H9 (cell line): ENCODE data around the gene FOXI1. TPM values are rescaled to one million over a fixed set of nuclear protein-coding genes. Genes with fewer than 3 reads are reported as not detected.

ENCODE experiments used
- DNase-seq: peaks from one replicate; pipeline ENCODE4 v3.0.0-alpha.2; 2017
- H2AFZ ChIP-seq: one replicate; pipeline ENCODE4 v1.6.1; 2013; ENCODE audit warnings: mild to moderate bottlenecking, low read length, control low read depth, moderate library complexity
- H2AK5ac ChIP-seq: 2 replicates; pipeline ENCODE4 v1.6.1; 2013; ENCODE audit warnings: low read length, control low read depth, mixed read lengths; ENCODE audit not compliant: insufficient read length
- H2BK120ac ChIP-seq: one replicate; pipeline ENCODE4 v1.6.1; 2013; ENCODE audit warnings: low read depth, mild to moderate bottlenecking, low read length, control low read depth, inconsistent platforms; ENCODE audit not compliant: poor library complexity, severe bottlenecking
- H2BK12ac ChIP-seq: 2 replicates; pipeline ENCODE4 v1.6.1; 2013; ENCODE audit warnings: low read length, control low read depth, mixed read lengths, low read depth; ENCODE audit not compliant: insufficient read length
- H2BK15ac ChIP-seq: 2 replicates; pipeline ENCODE4 v1.6.1; 2013; ENCODE audit warnings: low read depth, low read length, control low read depth
- H2BK20ac ChIP-seq: one replicate; pipeline ENCODE4 v1.6.1; 2013; ENCODE audit warnings: low read depth, mild to moderate bottlenecking, low read length, control low read depth, inconsistent platforms; ENCODE audit not compliant: poor library complexity, severe bottlenecking
- H2BK5ac ChIP-seq: 2 replicates; pipeline ENCODE4 v1.6.1; 2013; ENCODE audit warnings: low read length, control low read depth, mixed read lengths; ENCODE audit not compliant: insufficient read length
- H3K14ac ChIP-seq: 2 replicates; pipeline ENCODE4 v1.6.1; 2013; ENCODE audit warnings: low read length, control low read depth; ENCODE audit not compliant: insufficient read depth
- H3K18ac ChIP-seq: 2 replicates; pipeline ENCODE4 v1.6.1; 2013; ENCODE audit warnings: low read depth, mild to moderate bottlenecking, mixed read lengths, low read length, control low read depth; ENCODE audit not compliant: insufficient read length
- H3K23ac ChIP-seq: 2 replicates; pipeline ENCODE4 v1.6.1; 2013; ENCODE audit warnings: low read length, control low read depth, mixed read lengths, low read depth; ENCODE audit not compliant: insufficient read length
- H3K23me2 ChIP-seq: 2 replicates; pipeline ENCODE4 v1.6.1; 2013; ENCODE audit warnings: low read depth, mild to moderate bottlenecking, mixed read lengths, low read length, control low read depth; ENCODE audit not compliant: insufficient read length, poor library complexity, severe bottlenecking
- H3K27ac ChIP-seq: 2 replicates; pipeline ENCODE4 v1.5.1; 2013; ENCODE audit warnings: low read length, control low read depth, mixed read lengths, low read depth; ENCODE audit not compliant: insufficient read length
- H3K27me3 ChIP-seq: 2 replicates; pipeline ENCODE4 v1.6.1; 2013; ENCODE audit warnings: low read length, control low read depth, inconsistent platforms; ENCODE audit not compliant: insufficient read depth
- H3K4ac ChIP-seq: 2 replicates; pipeline ENCODE4 v1.6.1; 2013; ENCODE audit warnings: low read depth, mild to moderate bottlenecking, control low read depth, inconsistent platforms, low read length, moderate library complexity
- H3K4me1 ChIP-seq: 2 replicates; pipeline ENCODE4 v1.6.1; 2013; ENCODE audit warnings: low read length, control low read depth, inconsistent platforms; ENCODE audit not compliant: insufficient read depth
- H3K4me2 ChIP-seq: 2 replicates; pipeline ENCODE4 v1.6.1; 2013; ENCODE audit warnings: low read length, control low read depth, mixed read lengths; ENCODE audit not compliant: insufficient read length, insufficient read depth
- H3K56ac ChIP-seq: 2 replicates; pipeline ENCODE4 v1.6.1; 2013; ENCODE audit warnings: low read depth, mild to moderate bottlenecking, mixed read lengths, low read length, control low read depth; ENCODE audit not compliant: insufficient read length
- H3K79me1 ChIP-seq: 2 replicates; pipeline ENCODE4 v1.6.1; 2013; ENCODE audit warnings: low read depth, mild to moderate bottlenecking, moderate library complexity, low read length, control low read depth, inconsistent platforms; ENCODE audit not compliant: insufficient read depth, poor library complexity, severe bottlenecking
- H3K79me2 ChIP-seq: 2 replicates; pipeline ENCODE4 v1.6.1; 2013; ENCODE audit warnings: low read length, control low read depth, inconsistent platforms; ENCODE audit not compliant: insufficient read depth
- H3K9ac ChIP-seq: 2 replicates; pipeline ENCODE4 v1.6.1; 2013; ENCODE audit warnings: low read length, control low read depth, mixed read lengths; ENCODE audit not compliant: insufficient read length; ENCODE audit errors: extremely low read depth
- H3K9me3 ChIP-seq: one replicate; pipeline ENCODE4 v1.6.1; 2013; ENCODE audit warnings: low read depth, low read length, inconsistent platforms; ENCODE audit not compliant: control insufficient read depth
- H3T11ph ChIP-seq: one replicate; pipeline ENCODE4 v1.6.1; 2013; ENCODE audit warnings: mild to moderate bottlenecking, low read length, control low read depth, inconsistent platforms
- H4K20me1 ChIP-seq: one replicate; pipeline ENCODE4 v1.6.1; 2013; ENCODE audit not compliant: control insufficient read depth, insufficient read length, insufficient read depth
- H4K5ac ChIP-seq: 2 replicates; pipeline ENCODE4 v1.6.1; 2013; ENCODE audit warnings: low read depth, mild to moderate bottlenecking, mixed read lengths, low read length, control low read depth; ENCODE audit not compliant: insufficient read length
- H4K8ac ChIP-seq: replicated peaks from 2 replicates; pipeline ENCODE4 v1.6.1; 2013; ENCODE audit warnings: low read length, control low read depth, mixed read lengths, low read depth; ENCODE audit not compliant: insufficient read length
- H4K91ac ChIP-seq: 2 replicates; pipeline ENCODE4 v1.6.1; 2013; ENCODE audit warnings: low read depth, mild to moderate bottlenecking, moderate library complexity, mixed read lengths, low read length, control low read depth; ENCODE audit not compliant: insufficient read length
- H3K27ac Mint-ChIP-seq, 3 experiments: 2 replicates in 2 of 3; 3 replicates in 1 of 3; pipeline ENCODE4 v1.8.0; 2020 to 2021; ENCODE audit warnings: mixed read lengths in 3 of 3, mild to moderate bottlenecking in 1 of 3, moderate library complexity in 1 of 3
- H3K27me3 Mint-ChIP-seq: 2 replicates; pipeline ENCODE4 v1.8.0; 2021; ENCODE audit warnings: low read depth, mild to moderate bottlenecking, moderate library complexity, mixed read lengths
- H3K36me3 Mint-ChIP-seq, 3 experiments: 2 replicates in 2 of 3; 3 replicates in 1 of 3; pipeline ENCODE4 v1.8.0; 2020 to 2021; ENCODE audit warnings: low read depth in 3 of 3, mixed read lengths in 3 of 3; ENCODE audit not compliant: insufficient read depth in 1 of 3
- H3K4me1 Mint-ChIP-seq, 2 experiments: 2 replicates each; pipeline ENCODE4 v1.8.0; 2020; ENCODE audit warnings: mixed read lengths in 2 of 2
- H3K4me3 Mint-ChIP-seq, 2 experiments: 2 replicates in 1 of 2; 3 replicates in 1 of 2; pipeline ENCODE4 v1.8.0; 2020 to 2021; ENCODE audit warnings: mild to moderate bottlenecking in 2 of 2, mixed read lengths in 2 of 2, moderate library complexity in 1 of 2
- H3K9me3 Mint-ChIP-seq, 2 experiments: 2 replicates in 1 of 2; 3 replicates in 1 of 2; pipeline ENCODE4 v1.8.0; 2020; ENCODE audit warnings: mild to moderate bottlenecking in 2 of 2, mixed read lengths in 2 of 2, moderate library complexity in 1 of 2
- CTCF ChIP-seq: fragments of 200-600 bp; sonication (generic); conservative IDR thresholded peaks from 3 replicates; pipeline ENCODE4 v1.8.0; 2021; ENCODE audit warnings: antibody characterized with exemption, mild to moderate bottlenecking
- WGBS: extraction: QIAGEN DNeasy Blood & Tissue Kit; methylation state at CpG from one replicate; pipeline ENCODE4 v1.1.7; 2013; ENCODE audit warnings: missing lambda C conversion rate, low lambda C conversion rate, mixed read lengths; ENCODE audit not compliant: insufficient read length; ENCODE audit errors: extremely low coverage; 5-methylcytosine and 5-hydroxymethylcytosine counted together
- total RNA-seq: library from RNA; stranded (reverse); gene quantifications from 2 replicates; pipeline ENCODE4 v1.2.1, GENCODE V29; 2021

Gene FOXI1
- total RNA-seq, 1 experiment from 2014 or later = not detected

- Mint-ChIP-seq H3K27me3 (peaks cover 6% of the 10 kb centered on the region), H3K27ac (no peak overlapping the region; a peak in 1 of 7 replicates), H3K9me3 (no peaks in the 10 kb centered on the region), H3K4me1 (peaks cover 0 to 5% of the 10 kb centered on the region in 2 experiments; a peak in 1 of 4 replicates), H3K4me3 (no peak overlapping the region), H3K36me3 (no peaks in the 10 kb centered on the region)
- no peak for TF ChIP-seq CTCF
- Histone ChIP-seq H3K23me2 (no peaks in the 10 kb centered on the region), H2BK15ac (no peak overlapping the region), H3K27ac (no peak overlapping the region), H3K9me3 (no peaks in the 10 kb centered on the region), H4K8ac (no peak overlapping the region), H3K9ac (no peak overlapping the region), H4K5ac (no peak overlapping the region), H3K23ac (no peak overlapping the region), H3K4me2 (no peak overlapping the region), H4K20me1 (no peaks in the 10 kb centered on the region), H2BK20ac (no peak overlapping the region), H2AK5ac (no peak overlapping the region), H3K79me1 (no peaks in the 10 kb centered on the region), H3K27me3 (no peaks in the 10 kb centered on the region), H4K91ac (no peak overlapping the region), H3K14ac (no peak overlapping the region), H3T11ph (no peak overlapping the region), H2BK12ac (no peak overlapping the region), H2BK120ac (no peak overlapping the region), H3K4ac (no peak overlapping the region), H3K4me1 (no peaks in the 10 kb centered on the region), H3K79me2 (no peaks in the 10 kb centered on the region), H3K18ac (no peak overlapping the region), H3K56ac (no peak overlapping the region), H2AFZ (no peak overlapping the region), H2BK5ac (no peak overlapping the region)
- no CpG with 5 or more reads among the region's 4 CpGs for WGBS
- no peak for DNase-seq
Observed at GRCh38 chr5:170132269-170132975, 26.7 kb downstream of the FOXI1 start.
